Ishikawa (cell line): Measurements from ENCODE around the gene QSER1.

ENCODE experiments used
- EGR1 ChIP-seq: IDR thresholded peaks from 2 replicates; pipeline ENCODE4 v1.6.1; 2012
- EP300 ChIP-seq: IDR thresholded peaks from 2 replicates; pipeline ENCODE4 v1.6.1; 2012; ENCODE audit warnings: borderline replicate concordance
- FOXM1 ChIP-seq: IDR thresholded peaks from 2 replicates; pipeline ENCODE4 v1.6.1; 2012; ENCODE audit warnings: low read depth, borderline replicate concordance
- NFIC ChIP-seq: IDR thresholded peaks from 2 replicates; pipeline ENCODE4 v1.6.1; 2012
- RAD21 ChIP-seq: IDR thresholded peaks from 2 replicates; pipeline ENCODE4 v1.6.1; 2012; ENCODE audit warnings: low read depth
- TAF1 ChIP-seq: IDR thresholded peaks from 2 replicates; pipeline ENCODE4 v1.6.1; 2012; ENCODE audit warnings: low read depth, mild to moderate bottlenecking
- TCF12 ChIP-seq: IDR thresholded peaks from 2 replicates; pipeline ENCODE4 v1.6.1; 2012; ENCODE audit warnings: low read depth
- TEAD4 ChIP-seq: IDR thresholded peaks from 2 replicates; pipeline ENCODE4 v1.6.1; 2012
- YY1 ChIP-seq: IDR thresholded peaks from 2 replicates; pipeline ENCODE4 v1.6.1; 2012; ENCODE audit warnings: low read depth
- ZBTB7A ChIP-seq: IDR thresholded peaks from 2 replicates; pipeline ENCODE4 v1.6.1; 2012; ENCODE audit warnings: low read depth
- TF ChIP-seq, protein P1 (sequence below): IDR thresholded peaks from 2 replicates; pipeline ENCODE4 v1.6.1; 2012; ENCODE audit warnings: low read depth, mild to moderate bottlenecking
- TF ChIP-seq, protein P2 (sequence below): IDR thresholded peaks from 2 replicates; pipeline ENCODE4 v1.6.1; 2012
- TF ChIP-seq, protein P3 (sequence below): IDR thresholded peaks from 2 replicates; pipeline ENCODE4 v1.6.1; 2012

DNA sequence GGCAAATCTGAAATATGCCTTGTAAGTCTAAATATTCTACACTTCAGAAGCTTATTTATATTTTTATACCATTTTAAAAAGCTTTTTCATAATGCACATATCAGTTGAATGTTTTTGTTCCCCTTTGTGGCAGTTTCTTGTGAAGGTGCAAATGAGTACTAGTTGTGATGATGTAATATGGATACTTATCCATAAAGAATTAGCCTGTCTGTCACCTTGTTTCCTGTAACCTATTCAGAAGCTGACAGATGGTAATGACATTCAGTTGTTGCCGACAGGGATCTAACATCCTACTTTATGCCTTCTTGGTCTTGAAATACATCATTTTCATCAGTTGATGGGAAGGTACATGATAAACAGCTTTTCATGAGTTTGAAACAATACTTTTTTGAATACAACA is 2.9 kb downstream of the QSER1 start:
- TF ChIP-seq EP300, result no peak
- TF ChIP-seq TAF1, result no peak
- TF ChIP-seq, protein P1, sequence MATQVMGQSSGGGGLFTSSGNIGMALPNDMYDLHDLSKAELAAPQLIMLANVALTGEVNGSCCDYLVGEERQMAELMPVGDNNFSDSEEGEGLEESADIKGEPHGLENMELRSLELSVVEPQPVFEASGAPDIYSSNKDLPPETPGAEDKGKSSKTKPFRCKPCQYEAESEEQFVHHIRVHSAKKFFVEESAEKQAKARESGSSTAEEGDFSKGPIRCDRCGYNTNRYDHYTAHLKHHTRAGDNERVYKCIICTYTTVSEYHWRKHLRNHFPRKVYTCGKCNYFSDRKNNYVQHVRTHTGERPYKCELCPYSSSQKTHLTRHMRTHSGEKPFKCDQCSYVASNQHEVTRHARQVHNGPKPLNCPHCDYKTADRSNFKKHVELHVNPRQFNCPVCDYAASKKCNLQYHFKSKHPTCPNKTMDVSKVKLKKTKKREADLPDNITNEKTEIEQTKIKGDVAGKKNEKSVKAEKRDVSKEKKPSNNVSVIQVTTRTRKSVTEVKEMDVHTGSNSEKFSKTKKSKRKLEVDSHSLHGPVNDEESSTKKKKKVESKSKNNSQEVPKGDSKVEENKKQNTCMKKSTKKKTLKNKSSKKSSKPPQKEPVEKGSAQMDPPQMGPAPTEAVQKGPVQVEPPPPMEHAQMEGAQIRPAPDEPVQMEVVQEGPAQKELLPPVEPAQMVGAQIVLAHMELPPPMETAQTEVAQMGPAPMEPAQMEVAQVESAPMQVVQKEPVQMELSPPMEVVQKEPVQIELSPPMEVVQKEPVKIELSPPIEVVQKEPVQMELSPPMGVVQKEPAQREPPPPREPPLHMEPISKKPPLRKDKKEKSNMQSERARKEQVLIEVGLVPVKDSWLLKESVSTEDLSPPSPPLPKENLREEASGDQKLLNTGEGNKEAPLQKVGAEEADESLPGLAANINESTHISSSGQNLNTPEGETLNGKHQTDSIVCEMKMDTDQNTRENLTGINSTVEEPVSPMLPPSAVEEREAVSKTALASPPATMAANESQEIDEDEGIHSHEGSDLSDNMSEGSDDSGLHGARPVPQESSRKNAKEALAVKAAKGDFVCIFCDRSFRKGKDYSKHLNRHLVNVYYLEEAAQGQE, result no peak
- TF ChIP-seq, protein P2, sequence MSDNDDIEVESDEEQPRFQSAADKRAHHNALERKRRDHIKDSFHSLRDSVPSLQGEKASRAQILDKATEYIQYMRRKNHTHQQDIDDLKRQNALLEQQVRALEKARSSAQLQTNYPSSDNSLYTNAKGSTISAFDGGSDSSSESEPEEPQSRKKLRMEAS, result no peak
- TF ChIP-seq RAD21, result no peak
- TF ChIP-seq, protein P3, sequence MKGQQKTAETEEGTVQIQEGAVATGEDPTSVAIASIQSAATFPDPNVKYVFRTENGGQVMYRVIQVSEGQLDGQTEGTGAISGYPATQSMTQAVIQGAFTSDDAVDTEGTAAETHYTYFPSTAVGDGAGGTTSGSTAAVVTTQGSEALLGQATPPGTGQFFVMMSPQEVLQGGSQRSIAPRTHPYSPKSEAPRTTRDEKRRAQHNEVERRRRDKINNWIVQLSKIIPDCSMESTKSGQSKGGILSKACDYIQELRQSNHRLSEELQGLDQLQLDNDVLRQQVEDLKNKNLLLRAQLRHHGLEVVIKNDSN, result no peak
- no peak for TF ChIP-seq YY1
- TF ChIP-seq TEAD4, result no peak
- TF ChIP-seq ZBTB7A, result no peak
- no peak for TF ChIP-seq EGR1
- TF ChIP-seq TCF12, result no peak
- no peak for TF ChIP-seq NFIC
- no peak for TF ChIP-seq FOXM1
